ENCODE results near the gene THOC7.

GRCh38 chr3:63832395-63832794, 31.2 kb downstream of the THOC7 start:
- TF ChIP-seq CTCF (IDR thresholded peaks at IDR 0.05) (no peak), POLR2A (IDR thresholded peaks at IDR 0.05) (no peak)
